H1 (cell line): ENCODE data around the gene FGD6. TPM values are rescaled to one million over a fixed set of nuclear protein-coding genes. Genes with fewer than 3 reads are reported as not detected.

ENCODE experiments used
- CTCF ChIA-PET: fragments of 300-600 bp; sonication (Branson Sonifier 250); formaldehyde crosslinking; loops from one replicate; lab custom pipeline; 2021; ENCODE audit not compliant: partially characterized antibody; lab: Charles Lee
- POLR2A ChIA-PET: fragments of 300-600 bp; sonication (Branson Sonifier 250); formaldehyde crosslinking; loops from one replicate; lab custom pipeline; 2021; ENCODE audit warnings: inconsistent platforms; ENCODE audit not compliant: partially characterized antibody; lab: Charles Lee
- DNase-seq, 2 experiments: peaks; one replicate each; pipeline versions ENCODE4 v3.0.0 to v3.0.0-alpha.2; 2010 to 2022; ENCODE audit warnings: low spot score in 2 of 2, low read depth in 1 of 2, mixed read lengths in 1 of 2
- FAIRE-seq: peaks from 2 replicates; lab custom pipeline; 2011; peaks lifted over from hg19 to GRCh38; lab: Jason Lieb, UNC
- H2AFZ ChIP-seq: 2 replicates; pipeline ENCODE4 v1.8.1; 2012; ENCODE audit warnings: low read length, inconsistent platforms
- H2AK5ac ChIP-seq: 2 replicates; pipeline ENCODE4 v1.6.1; 2013; ENCODE audit warnings: low read depth, low read length
- H2BK120ac ChIP-seq: replicated peaks from 2 replicates; pipeline ENCODE3; 2013; ENCODE audit warnings: low read depth, low read length, inconsistent platforms
- H2BK12ac ChIP-seq: 2 replicates; pipeline ENCODE4 v1.6.1; 2013; ENCODE audit warnings: low read depth, low read length
- H2BK15ac ChIP-seq: 2 replicates; pipeline ENCODE4 v1.6.1; 2013; ENCODE audit warnings: low read length
- H2BK20ac ChIP-seq: 2 replicates; pipeline ENCODE4 v1.6.1; 2013; ENCODE audit warnings: low read length
- H2BK5ac ChIP-seq: 2 replicates; pipeline ENCODE4 v1.6.1; 2013; ENCODE audit warnings: low read depth, low read length
- H3K14ac ChIP-seq: 2 replicates; pipeline ENCODE4 v1.6.1; 2013; ENCODE audit warnings: inconsistent platforms; ENCODE audit not compliant: insufficient read length
- H3K18ac ChIP-seq: 2 replicates; pipeline ENCODE4 v1.6.1; 2013; ENCODE audit warnings: low read length; ENCODE audit errors: extremely low read depth
- H3K23ac ChIP-seq: 2 replicates; pipeline ENCODE4 v1.6.1; 2013; ENCODE audit warnings: inconsistent platforms; ENCODE audit not compliant: insufficient read length
- H3K23me2 ChIP-seq: 2 replicates; pipeline ENCODE4 v1.6.1; 2013; ENCODE audit warnings: low read depth, low read length
- H3K27ac ChIP-seq: 2 replicates; pipeline ENCODE4 v1.6.1; 2011; ENCODE audit warnings: low read depth, low read length, inconsistent platforms
- H3K27me3 ChIP-seq, 4 experiments: replicated peaks in 1 of 4; 1 replicate in 1 of 4; 2 replicates in 3 of 4; pipeline versions ENCODE4 v1.6.1 to v1.8.1; 2011 to 2013; ENCODE audit warnings: low read length in 3 of 4, mild to moderate bottlenecking in 3 of 4, inconsistent platforms in 2 of 4, mixed read lengths in 2 of 4, moderate library complexity in 1 of 4; ENCODE audit not compliant: control insufficient read depth in 3 of 4, insufficient read depth in 3 of 4; ENCODE audit errors: extremely low read depth in 1 of 4
- H3K36me3 ChIP-seq, 4 experiments: 2 replicates each; pipeline versions ENCODE4 v1.6.1 to v1.8.1; 2011 to 2013; ENCODE audit warnings: mild to moderate bottlenecking in 4 of 4, low read length in 3 of 4, moderate library complexity in 2 of 4, control low read depth in 1 of 4, inconsistent platforms in 1 of 4; ENCODE audit not compliant: insufficient read depth in 4 of 4, control insufficient read depth in 2 of 4
- H3K4ac ChIP-seq: replicated peaks from 2 replicates; pipeline ENCODE3; 2013; ENCODE audit warnings: low read length, low read depth, mixed read lengths, inconsistent platforms; ENCODE audit not compliant: insufficient read length
- H3K4me1 ChIP-seq, 4 experiments: replicated peaks in 1 of 4; 1 replicate in 1 of 4; 2 replicates in 3 of 4; pipeline versions ENCODE4 v1.6.1 to v1.8.1; 2011 to 2013; ENCODE audit warnings: low read length in 3 of 4, inconsistent platforms in 2 of 4, mixed read lengths in 1 of 4; ENCODE audit not compliant: insufficient read depth in 4 of 4, control insufficient read depth in 3 of 4
- H3K4me2 ChIP-seq, 2 experiments: 2 replicates each; pipeline versions ENCODE4 v1.6.1 to v1.8.1; 2011 to 2013; ENCODE audit warnings: low read depth in 2 of 2, low read length in 2 of 2, control low read depth in 1 of 2, inconsistent platforms in 1 of 2, mild to moderate bottlenecking in 1 of 2; ENCODE audit not compliant: insufficient read depth in 1 of 2
- H3K4me3 ChIP-seq, 4 experiments: fragments of 200-600, 300-600 bp in 1 of 4; sonication (generic), shearing (Covaris generic), sonication (Bioruptor Twin) in 1 of 4; 2 replicates each; pipeline versions ENCODE4 v1.5.1 to v1.8.1; 2011 to 2016; ENCODE audit warnings: low read length in 4 of 4, low read depth in 3 of 4, control low read depth in 2 of 4, inconsistent platforms in 2 of 4, mild to moderate bottlenecking in 2 of 4, mixed read lengths in 1 of 4, moderate library complexity in 1 of 4; ENCODE audit not compliant: insufficient read depth in 2 of 4; ENCODE audit errors: extremely low read depth in 1 of 4
- H3K56ac ChIP-seq: replicated peaks from 2 replicates; pipeline ENCODE3; 2013; ENCODE audit warnings: low read depth, mild to moderate bottlenecking, mixed read lengths, low read length, inconsistent platforms; ENCODE audit not compliant: insufficient read length
- H3K79me1 ChIP-seq: 2 replicates; pipeline ENCODE4 v1.6.1; 2013; ENCODE audit warnings: low read depth, low read length, control low read depth
- H3K79me2 ChIP-seq, 2 experiments: 2 replicates each; pipeline versions ENCODE4 v1.6.1 to v1.8.1; 2012 to 2013; ENCODE audit warnings: low read length in 2 of 2, mild to moderate bottlenecking in 2 of 2, inconsistent platforms in 1 of 2; ENCODE audit not compliant: insufficient read depth in 2 of 2, control insufficient read depth in 1 of 2
- H3K9ac ChIP-seq, 4 experiments: replicated peaks in 1 of 4; 1 replicate in 1 of 4; 2 replicates in 3 of 4; pipeline versions ENCODE4 v1.6.1 to v1.8.1; 2011 to 2013; ENCODE audit warnings: low read depth in 3 of 4, low read length in 3 of 4, control low read depth in 2 of 4, mild to moderate bottlenecking in 2 of 4, moderate library complexity in 2 of 4, inconsistent platforms in 1 of 4; ENCODE audit errors: extremely low read depth in 1 of 4
- H3K9me3 ChIP-seq, 2 experiments: 2 replicates each; pipeline versions ENCODE4 v1.6.1 to v1.8.1; 2012 to 2013; ENCODE audit warnings: mild to moderate bottlenecking in 2 of 2, moderate library complexity in 2 of 2, control low read depth in 1 of 2, inconsistent platforms in 1 of 2, low read depth in 1 of 2, low read length in 1 of 2, mixed read lengths in 1 of 2; ENCODE audit not compliant: insufficient read depth in 2 of 2
- H4K20me1 ChIP-seq, 2 experiments: replicated peaks in 1 of 2; 2 replicates each; pipeline versions ENCODE3 to v1.8.1; 2011 to 2013; ENCODE audit warnings: inconsistent platforms in 2 of 2, low read length in 2 of 2, mild to moderate bottlenecking in 1 of 2; ENCODE audit not compliant: insufficient read depth in 2 of 2, control insufficient read depth in 1 of 2
- H4K5ac ChIP-seq: 2 replicates; pipeline ENCODE4 v1.6.1; 2013; ENCODE audit warnings: low read length, low read depth, mixed read lengths, inconsistent platforms; ENCODE audit not compliant: insufficient read length
- H4K8ac ChIP-seq: 2 replicates; pipeline ENCODE4 v1.8.0; 2013; ENCODE audit warnings: mild to moderate bottlenecking, moderate library complexity, low read length, inconsistent platforms; ENCODE audit not compliant: insufficient read depth; ENCODE audit errors: extremely low read depth
- H4K91ac ChIP-seq: replicated peaks from 2 replicates; pipeline ENCODE3; 2013; ENCODE audit warnings: low read length, mixed read lengths, inconsistent platforms; ENCODE audit not compliant: insufficient read length
- CBX5 ChIP-seq: fragments of 300-800, 300-1000 bp; sonication (generic); IDR thresholded peaks from 2 replicates; pipeline ENCODE4 v1.7.1; 2016; ENCODE audit warnings: antibody characterized with exemption, low read length, low read depth
- CEBPB ChIP-seq: IDR thresholded peaks from 2 replicates; pipeline ENCODE4 v1.6.1; 2012; ENCODE audit warnings: low read depth, low read length
- CHD1 ChIP-seq: IDR thresholded peaks from 2 replicates; pipeline ENCODE4 v1.6.1; 2012; ENCODE audit warnings: low read depth, low read length, improper control_type of control experiment
- EZH2 ChIP-seq: fragments of 200-600 bp; sonication (generic); IDR thresholded peaks from 2 replicates; pipeline ENCODE4 v1.7.1; 2012; ENCODE audit warnings: low read depth, mild to moderate bottlenecking, moderate library complexity, low read length, inconsistent platforms; ENCODE audit not compliant: severe bottlenecking
- KDM4A ChIP-seq: IDR thresholded peaks from one replicate; pipeline ENCODE4 v1.7.1; 2012; ENCODE audit warnings: low read depth, mild to moderate bottlenecking, moderate library complexity, low read length, inconsistent platforms; ENCODE audit not compliant: severe bottlenecking
- POLR2AphosphoS5 ChIP-seq: IDR thresholded peaks from 2 replicates; pipeline ENCODE4 v1.6.1; 2011; ENCODE audit warnings: low read depth, low read length
- POU5F1 ChIP-seq: IDR thresholded peaks from 2 replicates; pipeline ENCODE4 v1.6.1; 2011; ENCODE audit warnings: low read depth, mild to moderate bottlenecking, low read length, moderate library complexity
- RNF2 ChIP-seq: fragments of 200-900, 300-1000 bp; sonication (generic); IDR thresholded peaks from 2 replicates; pipeline ENCODE4 v1.7.1; 2016; ENCODE audit warnings: borderline replicate concordance, low read depth, mild to moderate bottlenecking, antibody characterized with exemption, low read length; ENCODE audit not compliant: poor library complexity, severe bottlenecking; ENCODE audit errors: missing control alignments
- SAP30 ChIP-seq: fragments of 300-600 bp; sonication (generic); IDR thresholded peaks from 2 replicates; pipeline ENCODE4 v1.7.1; 2012; ENCODE audit warnings: low read length, moderate library complexity, mild to moderate bottlenecking, inconsistent platforms; ENCODE audit not compliant: insufficient read depth, insufficient replicate concordance
- SUZ12 ChIP-seq: fragments of 200-600 bp; sonication (generic); IDR thresholded peaks from 2 replicates; pipeline ENCODE4 v1.6.1; 2012; ENCODE audit warnings: mild to moderate bottlenecking, inconsistent platforms, low read length, moderate library complexity, mixed read lengths
- TBP ChIP-seq: IDR thresholded peaks from 2 replicates; pipeline ENCODE4 v1.6.1; 2011; ENCODE audit warnings: low read depth, low read length, improper control_type of control experiment
- WGBS, 2 experiments: shearing (Covaris generic) in 1 of 2; methylation state at CpG; one replicate each; pipeline versions ENCODE4 v1.1.6 to v1.1.7; 2013 to 2015; ENCODE audit warnings: low lambda C conversion rate in 2 of 2, mixed read lengths in 2 of 2, inconsistent platforms in 1 of 2, low coverage in 1 of 2, missing lambda C conversion rate in 1 of 2; ENCODE audit not compliant: insufficient replicate concordance in 2 of 2, insufficient coverage in 1 of 2, insufficient read length in 1 of 2; ENCODE audit errors: extremely low coverage in 1 of 2, missing lambda C conversion rate in 1 of 2; 5-methylcytosine and 5-hydroxymethylcytosine counted together
- polyA plus RNA-seq, 7 experiments: library from polyadenylated mRNA; depleted of rRNA in 3 of 7; stranded (reverse) in 5 of 7; unstranded in 2 of 7; fragments of >200 nt in 5 of 7; fragments of 200-250 nt in 2 of 7; gene quantifications; 1 replicate in 5 of 7; 2 replicates in 1 of 7; 4 replicates in 1 of 7; pipeline versions ENCODE4 v1.2.1 to v1.2.3, GENCODE V29; 2011 to 2013; ENCODE audit warnings: missing spikeins in 2 of 7, mixed read lengths in 2 of 7
- total RNA-seq: library from RNA; stranded (reverse); fragmentation: NEBNext Ultra II Directional; extraction: Animal tissue kit (Norgen Biotek cat#: 25700); gene quantifications from 2 replicates; pipeline ENCODE4 v1.2.1, GENCODE V29; 2021
- TF ChIP-seq, protein P1 (sequence below): IDR thresholded peaks from 2 replicates; pipeline ENCODE4 v1.6.1; 2012; ENCODE audit warnings: inconsistent platforms

Gene FGD6
- total and polyA plus RNA-seq, 2 of the 8 experiments (the other 6 are each of a cell fraction or from before 2014, with no cell fraction given), result 12.2 to 24.3 TPM

DNA sequence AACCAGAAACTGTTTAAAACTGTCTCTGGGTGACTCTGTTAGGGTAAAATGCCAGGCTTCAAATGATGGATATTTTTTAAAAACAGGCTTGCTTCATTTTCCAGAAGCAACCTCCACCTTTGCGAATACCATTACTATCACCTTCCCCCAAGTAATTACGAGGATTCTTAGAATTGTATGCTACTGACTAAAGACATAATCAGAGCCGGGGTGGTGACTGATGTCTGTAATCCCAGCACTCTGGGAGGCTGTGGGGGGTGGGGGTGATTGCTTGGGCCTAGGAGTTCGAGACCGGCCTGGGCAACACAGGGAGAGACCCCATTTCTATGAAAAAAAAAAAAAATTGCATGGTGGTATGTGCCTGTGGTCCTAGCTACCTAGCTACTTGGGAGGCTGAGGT, 38.3 kb downstream of the FGD6 start:
- Histone ChIP-seq H3K79me2 (peaks cover 0 to 20% of the 10 kb centered on the region in 2 experiments; a peak in 2 of 4 replicates), H2AFZ (no peak overlapping the region), H3K27me3 (no peaks in the 10 kb centered on the region), H2BK12ac (no peak overlapping the region), H3K23me2 (no peaks in the 10 kb centered on the region), H3K9ac (no peak overlapping the region), H3K4me1 (no peaks in the 10 kb centered on the region; a peak in 1 of 7 replicates), H3K4me2 (no peak overlapping the region), H3K36me3 (no peaks in the 10 kb centered on the region), H2BK5ac (no peak overlapping the region), H4K91ac (no peak overlapping the region), H3K4ac (no peak overlapping the region), H2AK5ac (no peak overlapping the region), H4K20me1 (no peaks in the 10 kb centered on the region), H3K56ac (no peak overlapping the region), H4K5ac (no peak overlapping the region), H3K4me3 (no peak overlapping the region), H3K79me1 (peaks cover 2% of the 10 kb centered on the region; the same call in 1 of the 2 replicates), H3K9me3 (no peaks in the 10 kb centered on the region), H2BK120ac (no peak overlapping the region), H3K23ac (no peak overlapping the region), H3K18ac (no peak overlapping the region), H2BK20ac (no peak overlapping the region), H3K14ac (no peak overlapping the region), H3K27ac (no peak overlapping the region), H2BK15ac (no peak overlapping the region), H4K8ac (no peak overlapping the region)
- ChIA-PET CTCF (no interaction called here), POLR2A (no interaction called here)
- 72% methylated on average over 5 of the region's 5 CpGs; no CpG with 5 or more reads in 1 of the 2 experiments for WGBS, 2 experiments
- TF ChIP-seq CBX5 (no peak), SUZ12 (no peak), KDM4A (no peak), POU5F1 (no peak), TBP (no peak), SAP30 (no peak), EZH2 (no peak), CHD1 (no peak), RNF2 (no peak), POLR2AphosphoS5 (no peak), CEBPB (no peak)
- TF ChIP-seq, protein P1, sequence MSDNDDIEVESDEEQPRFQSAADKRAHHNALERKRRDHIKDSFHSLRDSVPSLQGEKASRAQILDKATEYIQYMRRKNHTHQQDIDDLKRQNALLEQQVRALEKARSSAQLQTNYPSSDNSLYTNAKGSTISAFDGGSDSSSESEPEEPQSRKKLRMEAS, result no peak
- DNase-seq (no peak), FAIRE-seq (no peak)
